SK-N-SH (cell line): ENCODE results near the gene GANC. TPM values are rescaled to one million over a fixed set of nuclear protein-coding genes. Genes with fewer than 3 reads are reported as not detected.

ENCODE experiments used
- CTCF ChIA-PET: fragments of 300-600, 350-600 bp; formaldehyde crosslinking; extraction: SDS; loops from one replicate; lab custom pipeline; 2021; lab: Yijun Ruan, JAX
- POLR2A ChIA-PET: fragments of 350-600 bp; sonication (Branson Sonifier 250); formaldehyde crosslinking; extraction: SDS; loops from one replicate; lab custom pipeline; 2020; ENCODE audit warnings: antibody characterized with exemption, inconsistent platforms; lab: Yijun Ruan, JAX
- DNase-seq: peaks from one replicate; pipeline ENCODE4 v3.0.0; 2012
- H2AFZ ChIP-seq: fragments of 200-600 bp; sonication (generic); 2 replicates; pipeline ENCODE4 v1.8.1; 2016; ENCODE audit warnings: antibody characterized with exemption, mild to moderate bottlenecking, low read depth
- H3F3A ChIP-seq: fragments of 200-600 bp; sonication (generic); replicated peaks from 2 replicates; pipeline ENCODE3; 2016; ENCODE audit warnings: antibody characterized with exemption, mild to moderate bottlenecking; ENCODE audit not compliant: insufficient read depth
- H3K27ac ChIP-seq, 2 experiments: fragments of 200-500 bp in 1 of 2; fragments of 200-600 bp in 1 of 2; sonication (Bioruptor generic) in 1 of 2; sonication (generic), shearing (Covaris generic) in 1 of 2; 2 replicates each; pipeline versions ENCODE4 v1.5.1 to v1.6.1; 2014 to 2016; ENCODE audit warnings: low read depth in 2 of 2, inconsistent platforms in 1 of 2, low read length in 1 of 2, mild to moderate bottlenecking in 1 of 2, mixed read lengths in 1 of 2
- H3K27me3 ChIP-seq: fragments of 200-600 bp; sonication (generic), shearing (Covaris generic); 2 replicates; pipeline ENCODE4 v1.6.1; 2016; ENCODE audit warnings: mixed run types; ENCODE audit not compliant: insufficient read depth
- H3K36me3 ChIP-seq, 2 experiments: fragments of 200-500 bp in 1 of 2; fragments of 200-600 bp in 1 of 2; sonication (Bioruptor generic) in 1 of 2; sonication (generic) in 1 of 2; replicated peaks in 1 of 2; 2 replicates each; pipeline versions ENCODE3 to v1.5.1; 2014 to 2016; ENCODE audit warnings: low read length in 1 of 2, mild to moderate bottlenecking in 1 of 2; ENCODE audit not compliant: insufficient read depth in 2 of 2, control insufficient read depth in 1 of 2
- H3K4me1 ChIP-seq, 2 experiments: fragments of 200-500 bp in 1 of 2; fragments of 200-600 bp in 1 of 2; sonication (Bioruptor generic) in 1 of 2; sonication (generic), shearing (Covaris generic) in 1 of 2; 2 replicates each; pipeline versions ENCODE4 v1.5.1 to v1.6.1; 2014 to 2016; ENCODE audit warnings: low read depth in 1 of 2, low read length in 1 of 2, mixed run types in 1 of 2; ENCODE audit not compliant: insufficient read depth in 2 of 2, control insufficient read depth in 1 of 2
- H3K4me2 ChIP-seq: fragments of 200-600 bp; sonication (generic), shearing (Covaris generic); 2 replicates; pipeline ENCODE4 v1.6.1; 2017; ENCODE audit warnings: mixed run types
- H3K4me3 ChIP-seq, 2 experiments: fragments of 200-500 bp in 1 of 2; fragments of 200-600 bp in 1 of 2; sonication (Bioruptor generic) in 1 of 2; sonication (generic), shearing (Covaris generic) in 1 of 2; 2 replicates each; pipeline versions ENCODE4 v1.5.1 to v1.8.1; 2014 to 2016; ENCODE audit warnings: low read depth in 2 of 2, inconsistent platforms in 1 of 2, low read length in 1 of 2, mild to moderate bottlenecking in 1 of 2, mixed read lengths in 1 of 2, moderate library complexity in 1 of 2
- H3K79me2 ChIP-seq: fragments of 200-600 bp; sonication (generic); 2 replicates; pipeline ENCODE4 v1.8.1; 2017; ENCODE audit warnings: mild to moderate bottlenecking; ENCODE audit not compliant: insufficient read depth
- H3K9ac ChIP-seq: fragments of 200-600 bp; sonication (generic); 2 replicates; pipeline ENCODE4 v1.6.1; 2017; ENCODE audit warnings: mixed run types
- H3K9me2 ChIP-seq: fragments of 200-600 bp; sonication (generic); 2 replicates; pipeline ENCODE4 v1.6.1; 2017; ENCODE audit warnings: mixed run types
- H3K9me3 ChIP-seq: fragments of 200-600 bp; sonication (generic); 2 replicates; pipeline ENCODE4 v1.6.1; 2017; ENCODE audit warnings: mixed run types, mild to moderate bottlenecking, moderate library complexity
- H4K20me1 ChIP-seq: fragments of 200-600 bp; sonication (generic); 2 replicates; pipeline ENCODE4 v1.6.1; 2017; ENCODE audit warnings: mild to moderate bottlenecking, mixed run types; ENCODE audit not compliant: insufficient read depth
- CHD2 ChIP-seq: fragments of 150-350 bp; IDR thresholded peaks from 2 replicates; pipeline ENCODE4 v1.6.1; 2018; ENCODE audit warnings: low read length; ENCODE audit not compliant: partially characterized antibody
- CTCF ChIP-seq: fragments of 200-600 bp; sonication (generic); IDR thresholded peaks from 2 replicates; pipeline ENCODE4 v1.6.1; 2017; ENCODE audit warnings: antibody characterized with exemption, mild to moderate bottlenecking, moderate library complexity
- ELF1 ChIP-seq: IDR thresholded peaks from 2 replicates; pipeline ENCODE4 v1.4.0; 2012
- FOXJ3 ChIP-seq: sonication (generic); formaldehyde crosslinking; IDR thresholded peaks from 2 replicates; pipeline ENCODE4 v1.5.1; 2020; ENCODE audit warnings: mild to moderate bottlenecking, missing genetic modification reagents
- GATA2 ChIP-seq: sonication (generic); formaldehyde crosslinking; IDR thresholded peaks from 2 replicates; pipeline ENCODE4 v1.5.0; 2020; ENCODE audit warnings: mild to moderate bottlenecking, missing genetic modification reagents
- MXI1 ChIP-seq: IDR thresholded peaks from 2 replicates; pipeline ENCODE4 v1.6.1; 2012; ENCODE audit warnings: mild to moderate bottlenecking, low read depth, low read length, improper control_type of control experiment
- NFIC ChIP-seq: IDR thresholded peaks from 2 replicates; pipeline ENCODE4 v1.4.0; 2012; ENCODE audit warnings: borderline replicate concordance
- POLR2AphosphoS5 ChIP-seq: IDR thresholded peaks from 2 replicates; pipeline ENCODE4 v1.6.1; 2012; ENCODE audit warnings: low read depth, low read length
- RAD21 ChIP-seq: IDR thresholded peaks from 2 replicates; pipeline ENCODE4 v1.6.1; 2012; ENCODE audit warnings: mild to moderate bottlenecking, low read length
- RFX5 ChIP-seq: IDR thresholded peaks from 2 replicates; pipeline ENCODE4 v1.6.1; 2012; ENCODE audit warnings: mild to moderate bottlenecking, improper control_type of control experiment, low read length
- TAF1 ChIP-seq: IDR thresholded peaks from 2 replicates; pipeline ENCODE4 v1.6.1; 2012; ENCODE audit warnings: low read depth, mild to moderate bottlenecking, low read length, moderate library complexity, borderline replicate concordance
- TCF12 ChIP-seq: IDR thresholded peaks from 2 replicates; pipeline ENCODE4 v1.4.0; 2012
- TEAD4 ChIP-seq: IDR thresholded peaks from 2 replicates; pipeline ENCODE4 v1.4.0; 2012; ENCODE audit warnings: mild to moderate bottlenecking, borderline replicate concordance; ENCODE audit not compliant: insufficient read depth
- USF2 ChIP-seq: fragments of 150-350 bp; IDR thresholded peaks from 2 replicates; pipeline ENCODE4 v1.6.1; 2017; ENCODE audit warnings: antibody characterized with exemption, low read length, low read depth, borderline replicate concordance
- YY1 ChIP-seq: IDR thresholded peaks from 2 replicates; pipeline ENCODE4 v1.4.0; 2012; ENCODE audit warnings: low read depth, mild to moderate bottlenecking
- WGBS: methylation state at CpG from one replicate; pipeline ENCODE4 v1.1.6; 2017; ENCODE audit warnings: low lambda C conversion rate; 5-methylcytosine and 5-hydroxymethylcytosine counted together
- polyA plus RNA-seq, 3 experiments: library from polyadenylated mRNA; depleted of rRNA; stranded (reverse); fragments of >200 nt; gene quantifications; 2 replicates each; pipeline ENCODE4 v1.2.3, GENCODE V29; 2012
- TF ChIP-seq, protein P1 (sequence below): IDR thresholded peaks from 2 replicates; pipeline ENCODE4 v1.4.0; 2012; ENCODE audit warnings: low read depth, borderline replicate concordance
- TF ChIP-seq, protein P2 (sequence below): IDR thresholded peaks from 2 replicates; pipeline ENCODE4 v1.6.1; 2012; ENCODE audit warnings: mild to moderate bottlenecking, low read depth, low read length, moderate library complexity
- TF ChIP-seq, protein P3 (sequence below): IDR thresholded peaks from 2 replicates; pipeline ENCODE4 v1.4.0; 2012; ENCODE audit warnings: low read depth

GANC gene
- polyA plus RNA-seq, 1 of the 3 experiments (the other 2 are of a cell fraction) = 6.8 TPM

- no peak for TF ChIP-seq TCF12
- no peak for TF ChIP-seq MXI1
- TF ChIP-seq RAD21 = no peak
- no peak for TF ChIP-seq RFX5
- TF ChIP-seq NFIC = no peak
- no peak for TF ChIP-seq CHD2
- TF ChIP-seq YY1 = no peak
These were observed 56.2 kb downstream of the GANC start (continued) for GRCh38 chr15:42329161-42329560.

DNA sequence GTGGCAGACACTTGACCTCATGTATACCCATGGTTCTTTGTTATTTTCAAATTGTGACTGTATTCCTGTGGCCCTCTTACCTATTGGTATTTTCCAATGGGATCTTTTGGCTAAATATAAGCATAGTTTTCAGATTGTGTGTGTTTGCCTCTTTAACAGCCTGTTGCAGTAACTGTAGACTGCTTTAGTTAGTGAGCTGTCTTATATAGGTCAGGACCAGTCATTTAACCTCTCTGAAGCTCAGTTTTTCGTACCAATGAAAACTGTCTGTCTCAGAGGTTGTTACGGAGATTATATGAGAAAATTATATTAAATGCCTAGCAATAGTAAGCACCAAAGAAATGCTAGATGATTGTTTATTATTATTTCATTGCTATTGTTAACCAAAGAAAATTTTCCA, 57.0 kb downstream of the GANC start:
- no peak overlapping the region for H2AFZ ChIP-seq
- POLR2A ChIA-PET = no interaction called here
- no peak overlapping the region for H3K9ac ChIP-seq
- no peaks in the 10 kb centered on the region for H4K20me1 ChIP-seq
- CTCF ChIA-PET = no interaction called here
- no peak overlapping the region for H3K4me3 ChIP-seq
- H3F3A ChIP-seq = no peaks in the 10 kb centered on the region
- no peak overlapping the region for H3K4me2 ChIP-seq
- no peak overlapping the region for H3K27ac ChIP-seq
- H3K9me3 ChIP-seq = peaks cover 8% of the 10 kb centered on the region; the same call in 1 of the 2 replicates
- peaks cover 0 to 14% of the 10 kb centered on the region in 2 experiments for H3K36me3 ChIP-seq
- DNase-seq = no peak
- H3K79me2 ChIP-seq = no peaks in the 10 kb centered on the region
- H3K4me1 ChIP-seq = no peaks in the 10 kb centered on the region
- TF ChIP-seq, protein P1, sequence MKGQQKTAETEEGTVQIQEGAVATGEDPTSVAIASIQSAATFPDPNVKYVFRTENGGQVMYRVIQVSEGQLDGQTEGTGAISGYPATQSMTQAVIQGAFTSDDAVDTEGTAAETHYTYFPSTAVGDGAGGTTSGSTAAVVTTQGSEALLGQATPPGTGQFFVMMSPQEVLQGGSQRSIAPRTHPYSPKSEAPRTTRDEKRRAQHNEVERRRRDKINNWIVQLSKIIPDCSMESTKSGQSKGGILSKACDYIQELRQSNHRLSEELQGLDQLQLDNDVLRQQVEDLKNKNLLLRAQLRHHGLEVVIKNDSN = no peak
- TF ChIP-seq USF2 (no peak), MXI1 (no peak), TAF1 (no peak), ELF1 (no peak), GATA2 (CRISPR knock-in tag) (no peak), NFIC (no peak), TEAD4 (no peak), YY1 (no peak), POLR2AphosphoS5 (no peak), CTCF (no peak), TCF12 (no peak), FOXJ3 (CRISPR knock-in tag) (no peak), CHD2 (no peak)
- TF ChIP-seq, protein P2, sequence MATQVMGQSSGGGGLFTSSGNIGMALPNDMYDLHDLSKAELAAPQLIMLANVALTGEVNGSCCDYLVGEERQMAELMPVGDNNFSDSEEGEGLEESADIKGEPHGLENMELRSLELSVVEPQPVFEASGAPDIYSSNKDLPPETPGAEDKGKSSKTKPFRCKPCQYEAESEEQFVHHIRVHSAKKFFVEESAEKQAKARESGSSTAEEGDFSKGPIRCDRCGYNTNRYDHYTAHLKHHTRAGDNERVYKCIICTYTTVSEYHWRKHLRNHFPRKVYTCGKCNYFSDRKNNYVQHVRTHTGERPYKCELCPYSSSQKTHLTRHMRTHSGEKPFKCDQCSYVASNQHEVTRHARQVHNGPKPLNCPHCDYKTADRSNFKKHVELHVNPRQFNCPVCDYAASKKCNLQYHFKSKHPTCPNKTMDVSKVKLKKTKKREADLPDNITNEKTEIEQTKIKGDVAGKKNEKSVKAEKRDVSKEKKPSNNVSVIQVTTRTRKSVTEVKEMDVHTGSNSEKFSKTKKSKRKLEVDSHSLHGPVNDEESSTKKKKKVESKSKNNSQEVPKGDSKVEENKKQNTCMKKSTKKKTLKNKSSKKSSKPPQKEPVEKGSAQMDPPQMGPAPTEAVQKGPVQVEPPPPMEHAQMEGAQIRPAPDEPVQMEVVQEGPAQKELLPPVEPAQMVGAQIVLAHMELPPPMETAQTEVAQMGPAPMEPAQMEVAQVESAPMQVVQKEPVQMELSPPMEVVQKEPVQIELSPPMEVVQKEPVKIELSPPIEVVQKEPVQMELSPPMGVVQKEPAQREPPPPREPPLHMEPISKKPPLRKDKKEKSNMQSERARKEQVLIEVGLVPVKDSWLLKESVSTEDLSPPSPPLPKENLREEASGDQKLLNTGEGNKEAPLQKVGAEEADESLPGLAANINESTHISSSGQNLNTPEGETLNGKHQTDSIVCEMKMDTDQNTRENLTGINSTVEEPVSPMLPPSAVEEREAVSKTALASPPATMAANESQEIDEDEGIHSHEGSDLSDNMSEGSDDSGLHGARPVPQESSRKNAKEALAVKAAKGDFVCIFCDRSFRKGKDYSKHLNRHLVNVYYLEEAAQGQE = no peak
- TF ChIP-seq, protein P3, sequence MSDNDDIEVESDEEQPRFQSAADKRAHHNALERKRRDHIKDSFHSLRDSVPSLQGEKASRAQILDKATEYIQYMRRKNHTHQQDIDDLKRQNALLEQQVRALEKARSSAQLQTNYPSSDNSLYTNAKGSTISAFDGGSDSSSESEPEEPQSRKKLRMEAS = no peak
- no peaks in the 10 kb centered on the region for H3K9me2 ChIP-seq
- H3K27me3 ChIP-seq = no peaks in the 10 kb centered on the region
- WGBS = 75% methylated on average over 2 of the region's 2 CpGs
